ENCODE data around the gene RXRA. TPM values are rescaled to one million over a fixed set of nuclear protein-coding genes. Genes with fewer than 3 reads are reported as not detected.

Gene RXRA
- total RNA-seq, 1 donor, result 26.4 TPM

- no peak overlapping the region for H2AFZ ChIP-seq (ENCODE audit: low read length)
These were observed 40.2 kb downstream of the RXRA start for GRCh38 chr9:134366223-134367031.

GRCh38 chr9:134367061-134367460 lies 40.8 kb downstream of the RXRA start:
- no peak for TF ChIP-seq CTCF (IDR thresholded peaks at IDR 0.05; ENCODE audit: extremely low read depth, low read depth, low read length)
- Histone ChIP-seq H4K20me1 (ENCODE audit: insufficient read depth, low read length) (peaks cover 84% of the 10 kb centered on the region), H3K4me3 (ENCODE audit: insufficient read depth, low read length) (no peak overlapping the region), H2AFZ (ENCODE audit: low read length) (no peak overlapping the region), H3K36me3 (ENCODE audit: insufficient read depth, low read length) (no peaks in the 10 kb centered on the region), H3K79me2 (ENCODE audit: insufficient read depth, low read length) (peaks cover 98% of the 10 kb centered on the region), H3K27me3 (ENCODE audit: insufficient read depth, low read length) (no peaks in the 10 kb centered on the region), H3K4me1 (ENCODE audit: insufficient read depth, low read length) (peaks cover 16% of the 10 kb centered on the region), H3K9me3 (ENCODE audit: low read depth, low read length) (no peaks in the 10 kb centered on the region), H3K27ac (ENCODE audit: low read depth, low read length) (no peak overlapping the region), H3K4me2 (ENCODE audit: insufficient read depth, low read length) (no peak overlapping the region)
- DNase-seq (ENCODE audit: insufficient read length, low spot score, missing footprints), result no peak

More at GRCh38 chr9:134366223-134367031, 40.2 kb downstream of the RXRA start:
- peaks cover 84% of the 10 kb centered on the region for H4K20me1 ChIP-seq (ENCODE audit: insufficient read depth, low read length)
- DNase-seq (ENCODE audit: insufficient read length, low spot score, missing footprints), result peak; percentile 100
- H3K27me3 ChIP-seq (ENCODE audit: insufficient read depth, low read length), result no peaks in the 10 kb centered on the region
- H3K4me3 ChIP-seq (ENCODE audit: insufficient read depth, low read length), result peak overlapping the region; percentile 40
- TF ChIP-seq CTCF (IDR thresholded peaks at IDR 0.05; ENCODE audit: extremely low read depth, low read depth, low read length), result no peak
- H3K27ac ChIP-seq (ENCODE audit: low read depth, low read length), result peak overlapping the region; percentile 73
- no peaks in the 10 kb centered on the region for H3K9me3 ChIP-seq (ENCODE audit: low read depth, low read length)
- peak overlapping the region; percentile 51 for H3K4me2 ChIP-seq (ENCODE audit: insufficient read depth, low read length)
- peaks cover 98% of the 10 kb centered on the region for H3K79me2 ChIP-seq (ENCODE audit: insufficient read depth, low read length)
- H3K36me3 ChIP-seq (ENCODE audit: insufficient read depth, low read length), result no peaks in the 10 kb centered on the region
- H3K4me1 ChIP-seq (ENCODE audit: insufficient read depth, low read length), result peaks cover 16% of the 10 kb centered on the region

- H3K4me1 ChIP-seq (ENCODE audit: insufficient read depth, low read length), result peaks cover 20% of the 10 kb centered on the region
- H3K27me3 ChIP-seq (ENCODE audit: insufficient read depth, low read length), result no peaks in the 10 kb centered on the region
- no peak overlapping the region for H3K4me3 ChIP-seq (ENCODE audit: insufficient read depth, low read length)
- H2AFZ ChIP-seq (ENCODE audit: low read length), result no peak overlapping the region
- H3K4me2 ChIP-seq (ENCODE audit: insufficient read depth, low read length), result no peak overlapping the region
- H4K20me1 ChIP-seq (ENCODE audit: insufficient read depth, low read length), result peaks cover 86% of the 10 kb centered on the region
- H3K27ac ChIP-seq (ENCODE audit: low read depth, low read length), result no peak overlapping the region
- no peaks in the 10 kb centered on the region for H3K9me3 ChIP-seq (ENCODE audit: low read depth, low read length)
- TF ChIP-seq CTCF (IDR thresholded peaks at IDR 0.05; ENCODE audit: extremely low read depth, low read depth, low read length), result no peak
- DNase-seq (ENCODE audit: insufficient read length, low spot score, missing footprints), result no peak
- H3K36me3 ChIP-seq (ENCODE audit: insufficient read depth, low read length), result no peaks in the 10 kb centered on the region
- H3K79me2 ChIP-seq (ENCODE audit: insufficient read depth, low read length), result peaks cover 98% of the 10 kb centered on the region
These were observed 41.7 kb downstream of the RXRA start for GRCh38 chr9:134367791-134368490.

GRCh38 chr9:134368571-134368970 lies 42.3 kb downstream of the RXRA start:
- Histone ChIP-seq H3K4me2 (ENCODE audit: insufficient read depth, low read length) (no peak overlapping the region), H3K9me3 (ENCODE audit: low read depth, low read length) (no peaks in the 10 kb centered on the region), H3K27ac (ENCODE audit: low read depth, low read length) (no peak overlapping the region), H3K36me3 (ENCODE audit: insufficient read depth, low read length) (no peaks in the 10 kb centered on the region), H4K20me1 (ENCODE audit: insufficient read depth, low read length) (peaks cover 86% of the 10 kb centered on the region), H3K4me3 (ENCODE audit: insufficient read depth, low read length) (no peak overlapping the region), H3K4me1 (ENCODE audit: insufficient read depth, low read length) (peaks cover 21% of the 10 kb centered on the region), H3K79me2 (ENCODE audit: insufficient read depth, low read length) (peaks cover 99% of the 10 kb centered on the region), H2AFZ (ENCODE audit: low read length) (no peak overlapping the region), H3K27me3 (ENCODE audit: insufficient read depth, low read length) (no peaks in the 10 kb centered on the region)
- DNase-seq (ENCODE audit: insufficient read length, low spot score, missing footprints), result no peak
- TF ChIP-seq CTCF (IDR thresholded peaks at IDR 0.05; ENCODE audit: extremely low read depth, low read depth, low read length), result no peak
